Lung (tissue), 12 donors: ENCODE measurements around the gene CARD14. TPM values are rescaled to one million over a fixed set of nuclear protein-coding genes. Genes with fewer than 3 reads are reported as not detected.

Experiments
- ATAC-seq: fragments of 200-7000 bp; cut with Tn5 transposase; one replicate; pipeline ENCODE4 v1.9.1; 2020; ENCODE audit warnings: moderate number of reproducible peaks; ENCODE audit not compliant: insufficient read depth, low FRiP score
- DNase-seq, 3 donors: peaks; one replicate each; pipeline ENCODE4 v3.0.0-alpha.2; 2013 to 2017
- H3K27ac ChIP-seq, 2 donors: one replicate each; pipeline ENCODE4 v1.5.1; 2013; ENCODE audit warnings: mild to moderate bottlenecking in 2 of 2, moderate library complexity in 2 of 2, control low read depth in 1 of 2, inconsistent platforms in 1 of 2, low read depth in 1 of 2, low read length in 1 of 2
- H3K27me3 ChIP-seq, 3 donors: one replicate each; pipeline ENCODE4 v1.5.1; 2013; ENCODE audit warnings: low read length in 2 of 3; ENCODE audit not compliant: control insufficient read depth in 3 of 3, insufficient read depth in 3 of 3
- H3K36me3 ChIP-seq, 4 donors: one replicate each; pipeline ENCODE4 v1.5.1; 2013; ENCODE audit warnings: low read length in 4 of 4, mild to moderate bottlenecking in 1 of 4, moderate library complexity in 1 of 4; ENCODE audit not compliant: control insufficient read depth in 4 of 4, insufficient read depth in 4 of 4
- H3K4me1 ChIP-seq, 5 donors: one replicate each; pipeline ENCODE4 v1.5.1; 2013; ENCODE audit warnings: low read length in 5 of 5, mild to moderate bottlenecking in 2 of 5, moderate library complexity in 1 of 5; ENCODE audit not compliant: control insufficient read depth in 5 of 5, insufficient read depth in 5 of 5
- H3K4me3 ChIP-seq: one replicate; pipeline ENCODE4 v1.5.1; 2013; ENCODE audit warnings: mild to moderate bottlenecking, control low read depth, moderate library complexity
- H3K9ac ChIP-seq, 2 donors: one replicate each; pipeline ENCODE4 v1.5.1; 2013; ENCODE audit warnings: low read length in 2 of 2, control low read depth in 1 of 2; ENCODE audit not compliant: insufficient read depth in 1 of 2
- H3K9me3 ChIP-seq, 4 donors: one replicate each; pipeline ENCODE4 v1.5.1; 2013; ENCODE audit warnings: low read length in 3 of 4, mild to moderate bottlenecking in 1 of 4, moderate library complexity in 1 of 4; ENCODE audit not compliant: control insufficient read depth in 4 of 4, insufficient read depth in 3 of 4
- WGBS, 2 donors: extraction: QIAGEN DNeasy Blood & Tissue Kit; methylation state at CpG; one replicate each; pipeline ENCODE4 v1.1.7; 2013; 5-methylcytosine and 5-hydroxymethylcytosine counted together
- polyA plus RNA-seq, 2 donors: library from polyadenylated mRNA; stranded (reverse); fragments of 200-250 nt; gene quantifications; one replicate each; pipeline ENCODE4 v1.2.1, GENCODE V29; 2013
- total RNA-seq, 2 donors: library from RNA; depleted of rRNA in 1 of 2; stranded (reverse); fragments of >200 nt in 1 of 2; gene quantifications; one replicate each; pipeline ENCODE4 v1.2.1, GENCODE V29; 2014 to 2021
- TF ChIP-seq, protein P1 (sequence below): IDR thresholded peaks from 2 replicates; pipeline ENCODE4 v1.5.1; 2012; ENCODE audit warnings: mild to moderate bottlenecking; ENCODE audit errors: control extremely low read depth, extremely low read depth
- donor health status: control.
- donor health status: control.
- donor health status: Bipolar disorder and iron deficiency.
- donor health status: healthy.
- donor health status: DM: yes; HTN: yes; CAD: no.

The CARD14 gene
- total and polyA plus RNA-seq, 4 donors, result 0.50 to 1.8 (median 1.2) TPM

GRCh38 chr17:80173126-80173525, 3.3 kb downstream of the CARD14 start:
- WGBS, 2 donors, result 77 to 79% methylated on average over 12 of the region's 12 CpGs
- Histone ChIP-seq H3K9me3 (peaks cover 0 to 3% (median under 1%) of the 10 kb centered on the region in 4 donors), H3K4me3 (no peak overlapping the region), H3K36me3 (no peaks in the 10 kb centered on the region), H3K9ac (no peak overlapping the region), H3K4me1 (peaks cover 0 to 8% (median 0%) of the 10 kb centered on the region in 5 donors), H3K27me3 (no peaks in the 10 kb centered on the region), H3K27ac (no peak overlapping the region)
- ATAC-seq (no peak), DNase-seq (no peak)
- TF ChIP-seq, protein P1, sequence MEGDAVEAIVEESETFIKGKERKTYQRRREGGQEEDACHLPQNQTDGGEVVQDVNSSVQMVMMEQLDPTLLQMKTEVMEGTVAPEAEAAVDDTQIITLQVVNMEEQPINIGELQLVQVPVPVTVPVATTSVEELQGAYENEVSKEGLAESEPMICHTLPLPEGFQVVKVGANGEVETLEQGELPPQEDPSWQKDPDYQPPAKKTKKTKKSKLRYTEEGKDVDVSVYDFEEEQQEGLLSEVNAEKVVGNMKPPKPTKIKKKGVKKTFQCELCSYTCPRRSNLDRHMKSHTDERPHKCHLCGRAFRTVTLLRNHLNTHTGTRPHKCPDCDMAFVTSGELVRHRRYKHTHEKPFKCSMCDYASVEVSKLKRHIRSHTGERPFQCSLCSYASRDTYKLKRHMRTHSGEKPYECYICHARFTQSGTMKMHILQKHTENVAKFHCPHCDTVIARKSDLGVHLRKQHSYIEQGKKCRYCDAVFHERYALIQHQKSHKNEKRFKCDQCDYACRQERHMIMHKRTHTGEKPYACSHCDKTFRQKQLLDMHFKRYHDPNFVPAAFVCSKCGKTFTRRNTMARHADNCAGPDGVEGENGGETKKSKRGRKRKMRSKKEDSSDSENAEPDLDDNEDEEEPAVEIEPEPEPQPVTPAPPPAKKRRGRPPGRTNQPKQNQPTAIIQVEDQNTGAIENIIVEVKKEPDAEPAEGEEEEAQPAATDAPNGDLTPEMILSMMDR, result no peak

DNA sequence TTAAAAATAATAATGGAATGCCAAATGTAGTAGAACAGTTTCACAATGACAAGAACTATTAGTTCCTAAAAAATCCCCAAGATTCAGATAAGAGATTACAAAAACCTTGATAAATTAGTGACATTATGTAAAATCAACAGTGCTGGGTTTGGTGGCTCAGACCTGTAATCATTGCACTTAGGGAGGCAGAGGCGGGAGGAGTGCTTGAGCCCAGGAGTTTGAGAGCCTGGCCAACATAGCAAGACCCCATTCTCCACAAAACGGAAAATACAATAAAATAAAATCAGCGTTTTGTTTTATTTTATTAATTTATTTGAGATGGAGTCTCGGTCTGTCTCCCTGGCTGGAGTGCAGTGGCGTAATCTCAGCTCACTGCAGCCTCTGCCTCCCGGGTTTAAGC, 4.1 kb downstream of the CARD14 start:
- H3K4me3 ChIP-seq, result no peak overlapping the region
- no peak for ATAC-seq
- no peak overlapping the region for H3K9ac ChIP-seq
- H3K27ac ChIP-seq, result no peak overlapping the region
- WGBS, 2 donors, result 97% methylated on average over 6 of the region's 6 CpGs
- H3K4me1 ChIP-seq, result peaks cover 0 to 5% (median 0%) of the 10 kb centered on the region in 5 donors
- TF ChIP-seq, protein P1, result no peak
- H3K36me3 ChIP-seq, result no peaks in the 10 kb centered on the region
- peaks cover 0 to 2% (median under 1%) of the 10 kb centered on the region in 4 donors for H3K9me3 ChIP-seq
- no peaks in the 10 kb centered on the region for H3K27me3 ChIP-seq
- DNase-seq, result no peak

GRCh38 chr17:80176757-80177156, 6.9 kb downstream of the CARD14 start:
- no peak for ATAC-seq
- 94 to 95% methylated on average over 11 of the region's 11 CpGs for WGBS, 2 donors
- Histone ChIP-seq H3K4me1 (peaks cover 0 to 5% (median 0%) of the 10 kb centered on the region in 5 donors), H3K36me3 (no peaks in the 10 kb centered on the region), H3K4me3 (no peak overlapping the region), H3K27me3 (no peaks in the 10 kb centered on the region), H3K9me3 (peaks cover 0 to 4% (median 0%) of the 10 kb centered on the region in 4 donors), H3K27ac (no peak overlapping the region), H3K9ac (no peak overlapping the region)
- DNase-seq, result no peak
- TF ChIP-seq, protein P1, result no peak
